OCI-LY7 (cell line): ENCODE data around the gene ORC6. TPM values are rescaled to one million over a fixed set of nuclear protein-coding genes. Genes with fewer than 3 reads are reported as not detected.

Experiments used
- BruUV-seq: library from RNA; stranded (reverse); fragments of 400-500 nt; replicated peaks from 2 replicates; lab custom pipeline; 2021; lab: Mats Ljungman, UMichigan
- CTCF ChIA-PET: fragments of 300-600 bp; sonication (Branson Sonifier 250); formaldehyde crosslinking; loops from one replicate; lab custom pipeline; 2022; ENCODE audit warnings: antibody characterized with exemption; ENCODE audit not compliant: unreplicated experiment; lab: Charles Lee
- POLR2A ChIA-PET: fragments of 300-600 bp; sonication (Branson Sonifier 250); formaldehyde crosslinking; loops from one replicate; lab custom pipeline; 2022; ENCODE audit warnings: antibody characterized with exemption; lab: Charles Lee
- DNase-seq: peaks from one replicate; pipeline ENCODE4 v3.0.0-alpha.2; 2015; ENCODE audit warnings: low spot score
- H2AFZ ChIP-seq: fragments of 200-600 bp; sonication (generic), shearing (Covaris generic); 2 replicates; pipeline ENCODE4 v1.6.1; 2014; ENCODE audit warnings: mild to moderate bottlenecking, antibody characterized with exemption, low read length, moderate library complexity
- H3K27ac ChIP-seq: fragments of 200-600 bp; sonication (generic); 2 replicates; pipeline ENCODE4 v1.5.1; 2014; ENCODE audit warnings: mixed run types, low read depth, mild to moderate bottlenecking, moderate library complexity, low read length, inconsistent platforms; ENCODE audit not compliant: poor library complexity, severe bottlenecking
- H3K36me3 ChIP-seq: fragments of 200-600 bp; sonication (generic); 2 replicates; pipeline ENCODE4 v1.6.1; 2014; ENCODE audit warnings: mild to moderate bottlenecking, antibody characterized with exemption, low read length, moderate library complexity, mixed read lengths; ENCODE audit not compliant: insufficient read depth
- H3K4me1 ChIP-seq: fragments of 200-600 bp; sonication (generic); 2 replicates; pipeline ENCODE4 v1.5.1; 2014; ENCODE audit warnings: mild to moderate bottlenecking, low read length; ENCODE audit not compliant: insufficient read depth, poor library complexity, severe bottlenecking
- H3K4me2 ChIP-seq: fragments of 200-600 bp; sonication (generic); 2 replicates; pipeline ENCODE4 v1.6.1; 2014; ENCODE audit warnings: mild to moderate bottlenecking, low read length
- H3K4me3 ChIP-seq: fragments of 200-600 bp; sonication (generic); 2 replicates; pipeline ENCODE4 v1.5.1; 2014; ENCODE audit warnings: mild to moderate bottlenecking, low read depth, low read length; ENCODE audit not compliant: poor library complexity, severe bottlenecking
- H3K79me2 ChIP-seq: fragments of 200-600 bp; sonication (generic); 2 replicates; pipeline ENCODE4 v1.6.1; 2016; ENCODE audit warnings: low read depth, mild to moderate bottlenecking, low read length, moderate library complexity, mixed read lengths; ENCODE audit not compliant: insufficient read depth
- H3K9me2 ChIP-seq: fragments of 200-600 bp; sonication (generic); 2 replicates; pipeline ENCODE4 v1.6.1; 2016; ENCODE audit warnings: mild to moderate bottlenecking, low read length, mixed read lengths; ENCODE audit not compliant: insufficient read depth
- H3K9me3 ChIP-seq: fragments of 200-600 bp; sonication (generic); 2 replicates; pipeline ENCODE4 v1.6.1; 2014; ENCODE audit warnings: mild to moderate bottlenecking, mixed run types, low read length, mixed read lengths
- H4K20me1 ChIP-seq: fragments of 200-600 bp; sonication (generic); 2 replicates; pipeline ENCODE4 v1.6.1; 2014; ENCODE audit warnings: mild to moderate bottlenecking, antibody characterized with exemption, low read length, moderate library complexity, mixed read lengths; ENCODE audit not compliant: insufficient read depth
- EZH2phosphoT487 ChIP-seq: fragments of 200-600 bp; sonication (generic); IDR thresholded peaks from 2 replicates; pipeline ENCODE4 v1.6.1; 2018; ENCODE audit warnings: low read depth, borderline replicate concordance, mild to moderate bottlenecking, mixed run types, antibody characterized with exemption, low read length, moderate library complexity, mixed read lengths
- intact Hi-C: fragments of 100-400 bp; cut with micrococcal nuclease; formaldehyde crosslinking; loops from one replicate; pipeline ENCODE4 v1.10.0; 2022; ENCODE audit not compliant: unreplicated experiment
- total RNA-seq, 2 experiments: library from RNA; depleted of rRNA in 1 of 2; stranded (reverse); fragments of >200 nt in 1 of 2; shearing (Covaris generic) in 1 of 2; gene quantifications; 2 replicates each; pipeline ENCODE4 v1.2.3, GENCODE V29; 2014 to 2022
- TF ChIP-seq, protein P1 (sequence below): fragments of 200-600 bp; sonication (generic); conservative IDR thresholded peaks from 2 replicates; pipeline ENCODE4 v1.5.1; 2014; ENCODE audit warnings: mild to moderate bottlenecking, antibody characterized with exemption, low read length, moderate library complexity, mixed read lengths

Gene ORC6
- total RNA-seq, 2 experiments from 2014 or later = 67.4 to 100 TPM

DNA sequence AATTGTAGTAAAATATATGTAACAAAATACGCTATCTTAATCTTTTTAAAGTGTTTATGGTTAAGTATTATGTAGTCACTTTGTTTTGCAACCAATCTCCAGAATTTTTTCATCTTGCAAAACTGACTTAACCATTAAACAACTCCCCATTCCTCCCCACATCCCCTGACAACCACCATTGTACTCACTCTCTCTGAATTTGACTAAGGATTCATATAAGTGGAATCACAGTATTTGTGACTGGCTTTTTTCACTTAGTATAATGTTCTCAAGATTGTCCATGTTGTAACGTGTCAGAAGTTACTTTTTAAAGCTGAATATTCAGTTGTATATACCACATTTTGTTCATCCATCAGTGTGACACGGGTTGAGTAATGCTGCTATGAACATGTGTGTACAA lies 10.6 kb downstream of the ORC6 start:
- no peaks in the 10 kb centered on the region for H3K9me2 ChIP-seq
- POLR2A ChIA-PET = interaction anchor here (0.7 to 1.0 kb wide), 5 partner anchors 27 to 44 kb away, joined by 3 read pairs; no protein-coding TSS in a partner anchor
- intact Hi-C loops = no loop called here
- BruUV-seq = no TSS peak
- DNase-seq = no peak
- peaks cover 82% of the 10 kb centered on the region for H3K36me3 ChIP-seq
- no peaks in the 10 kb centered on the region for H3K79me2 ChIP-seq
- H3K27ac ChIP-seq = no peak overlapping the region
- no peak for TF ChIP-seq EZH2phosphoT487
- TF ChIP-seq, protein P1, sequence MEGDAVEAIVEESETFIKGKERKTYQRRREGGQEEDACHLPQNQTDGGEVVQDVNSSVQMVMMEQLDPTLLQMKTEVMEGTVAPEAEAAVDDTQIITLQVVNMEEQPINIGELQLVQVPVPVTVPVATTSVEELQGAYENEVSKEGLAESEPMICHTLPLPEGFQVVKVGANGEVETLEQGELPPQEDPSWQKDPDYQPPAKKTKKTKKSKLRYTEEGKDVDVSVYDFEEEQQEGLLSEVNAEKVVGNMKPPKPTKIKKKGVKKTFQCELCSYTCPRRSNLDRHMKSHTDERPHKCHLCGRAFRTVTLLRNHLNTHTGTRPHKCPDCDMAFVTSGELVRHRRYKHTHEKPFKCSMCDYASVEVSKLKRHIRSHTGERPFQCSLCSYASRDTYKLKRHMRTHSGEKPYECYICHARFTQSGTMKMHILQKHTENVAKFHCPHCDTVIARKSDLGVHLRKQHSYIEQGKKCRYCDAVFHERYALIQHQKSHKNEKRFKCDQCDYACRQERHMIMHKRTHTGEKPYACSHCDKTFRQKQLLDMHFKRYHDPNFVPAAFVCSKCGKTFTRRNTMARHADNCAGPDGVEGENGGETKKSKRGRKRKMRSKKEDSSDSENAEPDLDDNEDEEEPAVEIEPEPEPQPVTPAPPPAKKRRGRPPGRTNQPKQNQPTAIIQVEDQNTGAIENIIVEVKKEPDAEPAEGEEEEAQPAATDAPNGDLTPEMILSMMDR = no peak
- H3K4me3 ChIP-seq = no peak overlapping the region
- H3K4me2 ChIP-seq = no peak overlapping the region
- H4K20me1 ChIP-seq = 0 out of 2 replicates have a peak, but pooled peaks cover 4% of the 10 kb centered on the region
- H3K4me1 ChIP-seq = no peaks in the 10 kb centered on the region
- H3K9me3 ChIP-seq = no peaks in the 10 kb centered on the region
- CTCF ChIA-PET = no interaction called here
- H2AFZ ChIP-seq = no peak overlapping the region

- Histone ChIP-seq H3K79me2 (no peaks in the 10 kb centered on the region), H3K4me3 (no peak overlapping the region), H3K36me3 (peaks cover 66% of the 10 kb centered on the region), H3K4me2 (no peak overlapping the region), H3K27ac (no peak overlapping the region), H3K4me1 (no peaks in the 10 kb centered on the region), H2AFZ (no peak overlapping the region), H4K20me1 (no peaks in the 10 kb centered on the region), H3K9me3 (no peaks in the 10 kb centered on the region), H3K9me2 (no peaks in the 10 kb centered on the region)
- no peak for DNase-seq
- BruUV-seq = no TSS peak
- TF ChIP-seq, protein P1 = no peak
- no peak for TF ChIP-seq EZH2phosphoT487
- POLR2A ChIA-PET = interaction anchor here (0.6 to 0.9 kb wide), 2 partner anchors 9 to 71 kb away, joined by 3 to 4 read pairs; no protein-coding TSS in a partner anchor
- CTCF ChIA-PET = no interaction called here
- intact Hi-C loops = no loop called here
These were observed 12.2 kb downstream of the ORC6 start for GRCh38 chr16:46701615-46702014.

GRCh38 chr16:46702030-46702429 lies 12.6 kb downstream of the ORC6 start:
- no peaks in the 10 kb centered on the region for H3K9me2 ChIP-seq
- H4K20me1 ChIP-seq = no peaks in the 10 kb centered on the region
- ChIA-PET POLR2A (no interaction called here), CTCF (no interaction called here)
- no peaks in the 10 kb centered on the region for H3K4me1 ChIP-seq
- H3K9me3 ChIP-seq = no peaks in the 10 kb centered on the region
- no peaks in the 10 kb centered on the region for H3K79me2 ChIP-seq
- peaks cover 62% of the 10 kb centered on the region for H3K36me3 ChIP-seq
- TF ChIP-seq EZH2phosphoT487 = no peak
- TF ChIP-seq, protein P1 = no peak
- no peak overlapping the region for H3K27ac ChIP-seq
- no peak overlapping the region for H3K4me3 ChIP-seq
- DNase-seq = no peak
- H2AFZ ChIP-seq = no peak overlapping the region
- intact Hi-C loops = no loop called here
- no TSS peak for BruUV-seq
- no peak overlapping the region for H3K4me2 ChIP-seq
